Stomach (tissue), 4 donors: ENCODE measurements around the gene DMKN.

ENCODE experiments used
- EP300 ChIP-seq: sonication (generic); formaldehyde crosslinking; IDR thresholded peaks from one replicate; pipeline ENCODE4 v1.6.1; 2017; ENCODE audit warnings: antibody characterized with exemption
- TF ChIP-seq, protein P1 (sequence below), 7 experiments: fragments of 450-650 bp in 4 of 7; fragments of 200-600 bp in 3 of 7; sonication (generic) in 3 of 7; IDR thresholded peaks; one replicate each; pipeline ENCODE4 v1.5.1; 2016 to 2019; ENCODE audit warnings: antibody characterized with exemption in 7 of 7, control low read depth in 2 of 7, mild to moderate bottlenecking in 1 of 7

DNA sequence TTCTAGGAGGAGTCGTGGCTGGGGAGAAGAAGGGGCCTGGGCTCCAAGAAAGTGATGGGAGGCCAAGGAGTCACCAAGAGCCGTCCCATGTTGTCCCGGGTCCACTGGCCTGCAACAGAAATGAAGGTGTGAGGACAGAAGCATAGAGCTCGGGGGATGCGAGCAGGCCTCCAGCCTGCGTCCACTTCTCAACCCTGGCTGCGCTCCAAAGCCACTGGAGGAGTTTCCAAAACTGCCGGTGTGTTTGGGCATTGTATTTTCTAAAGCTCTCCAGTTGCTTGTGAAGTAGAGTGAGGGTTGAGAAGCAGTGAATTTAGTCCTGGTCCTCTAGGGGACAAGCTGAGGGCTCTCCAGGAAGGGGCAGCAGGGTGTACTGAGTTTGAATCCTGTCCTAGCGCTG, 52.4 kb downstream of the DMKN start:
- TF ChIP-seq, protein P1, sequence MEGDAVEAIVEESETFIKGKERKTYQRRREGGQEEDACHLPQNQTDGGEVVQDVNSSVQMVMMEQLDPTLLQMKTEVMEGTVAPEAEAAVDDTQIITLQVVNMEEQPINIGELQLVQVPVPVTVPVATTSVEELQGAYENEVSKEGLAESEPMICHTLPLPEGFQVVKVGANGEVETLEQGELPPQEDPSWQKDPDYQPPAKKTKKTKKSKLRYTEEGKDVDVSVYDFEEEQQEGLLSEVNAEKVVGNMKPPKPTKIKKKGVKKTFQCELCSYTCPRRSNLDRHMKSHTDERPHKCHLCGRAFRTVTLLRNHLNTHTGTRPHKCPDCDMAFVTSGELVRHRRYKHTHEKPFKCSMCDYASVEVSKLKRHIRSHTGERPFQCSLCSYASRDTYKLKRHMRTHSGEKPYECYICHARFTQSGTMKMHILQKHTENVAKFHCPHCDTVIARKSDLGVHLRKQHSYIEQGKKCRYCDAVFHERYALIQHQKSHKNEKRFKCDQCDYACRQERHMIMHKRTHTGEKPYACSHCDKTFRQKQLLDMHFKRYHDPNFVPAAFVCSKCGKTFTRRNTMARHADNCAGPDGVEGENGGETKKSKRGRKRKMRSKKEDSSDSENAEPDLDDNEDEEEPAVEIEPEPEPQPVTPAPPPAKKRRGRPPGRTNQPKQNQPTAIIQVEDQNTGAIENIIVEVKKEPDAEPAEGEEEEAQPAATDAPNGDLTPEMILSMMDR (IDR thresholded peaks at IDR 0.05), result no peak
- no peak for TF ChIP-seq EP300
